Endothelial cell (in vitro differentiated cells): ENCODE measurements around the gene UBASH3B. TPM values are rescaled to one million over a fixed set of nuclear protein-coding genes. Genes with fewer than 3 reads are reported as not detected.

Experiments used
- DNase-seq: peaks from one replicate; pipeline ENCODE4 v3.0.0; 2021; ENCODE audit warnings: low spot score
- H3K27ac Mint-ChIP-seq: one replicate; pipeline ENCODE4 v1.8.0; 2021; ENCODE audit warnings: mixed read lengths, inconsistent platforms; ENCODE audit not compliant: unreplicated experiment
- H3K27me3 Mint-ChIP-seq: one replicate; pipeline ENCODE4 v1.8.0; 2021; ENCODE audit warnings: mild to moderate bottlenecking, moderate library complexity, mixed read lengths, inconsistent platforms; ENCODE audit not compliant: unreplicated experiment
- H3K36me3 Mint-ChIP-seq: one replicate; pipeline ENCODE4 v1.8.0; 2021; ENCODE audit warnings: mild to moderate bottlenecking, low read depth, mixed read lengths, inconsistent platforms; ENCODE audit not compliant: unreplicated experiment
- H3K4me1 Mint-ChIP-seq: one replicate; pipeline ENCODE4 v1.8.0; 2021; ENCODE audit warnings: mild to moderate bottlenecking, mixed read lengths, inconsistent platforms; ENCODE audit not compliant: unreplicated experiment
- H3K4me3 Mint-ChIP-seq: one replicate; pipeline ENCODE4 v1.8.0; 2021; ENCODE audit warnings: mild to moderate bottlenecking, mixed read lengths, inconsistent platforms; ENCODE audit not compliant: unreplicated experiment
- H3K9me3 Mint-ChIP-seq: one replicate; pipeline ENCODE4 v1.8.0; 2021; ENCODE audit warnings: mixed read lengths, inconsistent platforms; ENCODE audit not compliant: unreplicated experiment
- total RNA-seq: library from RNA; stranded (reverse); fragmentation: NEBNext Ultra II Directional; extraction: Animal tissue kit (Norgen Biotek cat#: 25700); gene quantifications from one replicate; pipeline ENCODE4 v1.2.1, GENCODE V29; 2021; ENCODE audit not compliant: unreplicated experiment
- TF ChIP-seq, protein P1 (sequence below): fragments of 200-600 bp; sonication (generic); IDR thresholded peaks from one replicate; pipeline ENCODE4 v1.5.0; 2021; ENCODE audit warnings: antibody characterized with exemption; ENCODE audit not compliant: unreplicated experiment

Gene UBASH3B
- total RNA-seq, 1 donor from 2014 or later, result 43.3 TPM

DNA sequence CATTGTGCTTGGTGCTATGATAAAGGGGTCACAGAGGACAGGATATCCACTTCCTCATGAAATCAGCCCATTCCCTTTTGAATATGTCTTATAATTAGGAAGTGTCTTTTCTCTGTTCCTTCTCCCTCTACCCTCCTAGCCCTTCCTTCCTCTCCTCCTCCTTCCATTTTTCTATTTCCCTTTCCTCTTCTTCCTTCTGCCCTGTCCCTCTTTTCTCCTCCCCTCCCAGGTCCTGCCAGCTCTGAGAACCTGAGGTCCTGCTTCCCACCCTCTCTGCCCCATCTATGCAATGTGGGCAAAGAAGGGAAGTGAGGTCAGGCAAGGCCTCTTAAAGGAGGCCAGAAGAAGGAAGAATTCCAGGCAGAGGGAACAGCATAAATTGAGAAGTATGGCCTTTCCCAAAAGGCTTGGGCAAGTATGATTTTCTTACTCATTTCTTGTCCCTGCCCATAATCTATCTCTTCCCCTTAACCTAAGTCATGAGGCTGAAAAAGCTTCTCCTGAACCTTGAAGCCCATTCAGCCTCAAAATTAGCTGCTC lies 7.7 kb upstream of the UBASH3B start:
- TF ChIP-seq, protein P1, sequence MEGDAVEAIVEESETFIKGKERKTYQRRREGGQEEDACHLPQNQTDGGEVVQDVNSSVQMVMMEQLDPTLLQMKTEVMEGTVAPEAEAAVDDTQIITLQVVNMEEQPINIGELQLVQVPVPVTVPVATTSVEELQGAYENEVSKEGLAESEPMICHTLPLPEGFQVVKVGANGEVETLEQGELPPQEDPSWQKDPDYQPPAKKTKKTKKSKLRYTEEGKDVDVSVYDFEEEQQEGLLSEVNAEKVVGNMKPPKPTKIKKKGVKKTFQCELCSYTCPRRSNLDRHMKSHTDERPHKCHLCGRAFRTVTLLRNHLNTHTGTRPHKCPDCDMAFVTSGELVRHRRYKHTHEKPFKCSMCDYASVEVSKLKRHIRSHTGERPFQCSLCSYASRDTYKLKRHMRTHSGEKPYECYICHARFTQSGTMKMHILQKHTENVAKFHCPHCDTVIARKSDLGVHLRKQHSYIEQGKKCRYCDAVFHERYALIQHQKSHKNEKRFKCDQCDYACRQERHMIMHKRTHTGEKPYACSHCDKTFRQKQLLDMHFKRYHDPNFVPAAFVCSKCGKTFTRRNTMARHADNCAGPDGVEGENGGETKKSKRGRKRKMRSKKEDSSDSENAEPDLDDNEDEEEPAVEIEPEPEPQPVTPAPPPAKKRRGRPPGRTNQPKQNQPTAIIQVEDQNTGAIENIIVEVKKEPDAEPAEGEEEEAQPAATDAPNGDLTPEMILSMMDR, result no peak
- H3K27ac Mint-ChIP-seq, result no peak overlapping the region
- no peaks in the 10 kb centered on the region for H3K9me3 Mint-ChIP-seq
- H3K36me3 Mint-ChIP-seq, result no peaks in the 10 kb centered on the region
- H3K27me3 Mint-ChIP-seq, result peaks cover under 1% of the 10 kb centered on the region
- H3K4me1 Mint-ChIP-seq, result peaks cover 13% of the 10 kb centered on the region
- no peak for DNase-seq
- H3K4me3 Mint-ChIP-seq, result no peak overlapping the region

DNA sequence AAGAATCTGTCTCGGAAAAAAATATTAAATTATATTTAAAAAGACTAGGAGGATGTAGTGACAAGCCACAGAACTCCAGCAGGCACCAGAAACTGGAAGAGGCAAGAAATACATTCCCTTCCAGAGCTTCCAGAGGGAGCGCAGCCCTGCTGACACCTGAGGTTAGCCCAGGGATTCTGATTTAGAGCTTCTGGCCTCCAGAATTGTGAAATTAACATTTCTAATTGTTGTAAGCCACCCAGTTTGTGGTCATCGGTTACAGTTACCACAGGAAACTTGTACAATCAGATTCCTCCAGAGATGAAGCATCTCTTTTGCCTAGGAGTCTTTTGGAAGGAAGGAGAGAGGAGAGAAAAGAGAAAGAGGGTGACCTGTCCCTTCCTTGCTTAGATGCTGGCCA lies 6.4 kb upstream of the UBASH3B start:
- TF ChIP-seq, protein P1, result no peak
- Mint-ChIP-seq H3K9me3 (no peaks in the 10 kb centered on the region), H3K36me3 (no peaks in the 10 kb centered on the region), H3K4me1 (peaks cover 23% of the 10 kb centered on the region), H3K27ac (no peak overlapping the region), H3K4me3 (no peak overlapping the region), H3K27me3 (no peaks in the 10 kb centered on the region)
- DNase-seq, result no peak

DNA sequence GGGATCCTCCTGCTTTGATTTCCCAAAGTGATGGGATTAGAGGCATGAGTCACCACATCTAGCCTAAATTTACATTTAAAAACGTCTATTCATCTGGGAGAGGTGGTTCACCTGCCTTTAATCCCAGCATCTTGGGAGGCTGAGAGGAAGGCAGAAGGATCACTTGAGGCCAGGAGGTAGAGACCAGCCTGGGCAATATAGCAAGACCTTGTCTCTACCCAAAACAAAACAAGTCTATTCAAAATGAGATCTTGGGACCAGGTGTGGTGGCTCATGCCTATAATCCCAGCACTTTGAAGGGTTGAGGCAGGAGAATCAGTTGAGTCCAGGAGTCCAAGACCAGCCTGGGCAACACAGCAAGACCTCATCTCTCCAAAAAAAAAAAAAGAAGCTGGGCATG lies 4.9 kb upstream of the UBASH3B start:
- Mint-ChIP-seq H3K36me3 (no peaks in the 10 kb centered on the region), H3K27me3 (peaks cover 2% of the 10 kb centered on the region), H3K27ac (no peak overlapping the region), H3K9me3 (no peaks in the 10 kb centered on the region), H3K4me3 (no peak overlapping the region), H3K4me1 (peaks cover 36% of the 10 kb centered on the region)
- TF ChIP-seq, protein P1, result no peak
- DNase-seq, result no peak

DNA sequence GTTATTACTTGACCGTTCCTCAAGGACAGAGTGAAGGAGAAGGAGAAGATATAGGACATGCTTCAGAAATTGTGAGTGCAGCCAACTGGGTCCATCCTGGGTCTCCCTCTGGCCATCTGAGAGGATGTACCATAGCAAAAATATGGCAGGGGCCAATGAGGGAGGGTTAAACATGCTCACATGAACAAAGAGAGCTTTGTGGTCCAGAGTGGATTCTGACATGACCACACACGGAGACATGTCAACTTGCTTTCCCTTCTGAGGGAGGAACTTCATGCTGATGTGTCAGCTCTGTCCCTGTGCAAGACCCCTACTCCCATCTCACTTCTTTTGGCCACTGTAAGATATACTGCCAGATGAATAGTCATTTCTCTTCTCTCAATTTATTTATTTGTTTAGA lies 3.0 kb upstream of the UBASH3B start:
- Mint-ChIP-seq H3K36me3 (no peaks in the 10 kb centered on the region), H3K27ac (no peak overlapping the region), H3K9me3 (no peaks in the 10 kb centered on the region), H3K4me3 (no peak overlapping the region), H3K27me3 (peaks cover 6% of the 10 kb centered on the region), H3K4me1 (peaks cover 37% of the 10 kb centered on the region)
- no peak for DNase-seq
- TF ChIP-seq, protein P1, result no peak

DNA sequence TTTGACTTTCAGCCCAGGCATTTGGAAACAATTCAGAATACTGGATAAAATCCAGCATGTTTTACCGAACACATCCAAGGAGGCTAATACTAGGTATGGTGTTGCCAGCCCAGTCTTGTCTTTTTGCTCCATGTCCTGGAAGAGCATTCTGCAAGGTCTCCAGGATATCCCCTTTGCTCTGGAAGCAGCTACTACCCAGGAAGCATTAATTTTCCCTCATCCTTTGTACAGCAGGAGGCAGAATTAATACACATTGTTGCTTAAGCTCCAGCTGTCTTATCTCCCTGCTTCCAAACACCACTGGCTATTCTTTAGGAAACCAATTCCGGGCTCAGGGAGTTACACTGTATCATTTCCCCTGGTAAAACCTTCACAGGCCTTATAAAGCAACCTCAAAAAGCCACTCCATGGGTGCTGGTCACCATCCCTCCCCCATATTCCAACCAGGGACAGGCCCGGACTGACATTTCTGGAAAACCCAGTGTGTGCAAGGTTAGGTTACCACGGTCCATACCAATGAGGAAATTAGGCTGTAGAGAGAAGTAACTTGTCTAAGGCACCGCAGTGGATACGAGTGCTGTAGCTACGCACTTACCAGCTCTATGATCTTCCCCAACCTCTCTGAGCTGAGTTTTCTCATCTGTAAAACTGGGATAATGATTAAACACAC lies 1.5 kb upstream of the UBASH3B start:
- H3K9me3 Mint-ChIP-seq, result no peaks in the 10 kb centered on the region
- peak overlapping the region; percentile 79 for H3K27ac Mint-ChIP-seq
- H3K36me3 Mint-ChIP-seq, result peaks cover 4% of the 10 kb centered on the region
- TF ChIP-seq, protein P1, result no peak
- DNase-seq, result peak; percentile 11
- peaks cover 38% of the 10 kb centered on the region for H3K4me1 Mint-ChIP-seq
- peaks cover 6% of the 10 kb centered on the region for H3K27me3 Mint-ChIP-seq
- H3K4me3 Mint-ChIP-seq, result no peak overlapping the region
